Esophagus squamous epithelium (tissue), 5 donors: Measurements from ENCODE around the gene LSP1. TPM values are rescaled to one million over a fixed set of nuclear protein-coding genes. Genes with fewer than 3 reads are reported as not detected.

Source experiments
- DNase-seq: peaks from one replicate; lab custom pipeline; 2025; lab: John Stamatoyannopoulos, UW
- H3K27ac ChIP-seq, 4 donors: fragments of 200-600 bp; sonication (generic); one replicate each; pipeline ENCODE4 v1.5.1; 2016 to 2019; ENCODE audit warnings: mild to moderate bottlenecking in 1 of 4
- H3K27me3 ChIP-seq, 4 donors: fragments of 200-600 bp; sonication (generic); 1 replicate in 3 of 4; 2 replicates in 1 of 4; pipeline versions ENCODE4 v1.5.1 to v1.6.0; 2017 to 2021; ENCODE audit warnings: antibody characterized with exemption in 1 of 4
- H3K36me3 ChIP-seq, 3 donors: fragments of 200-600 bp; sonication (generic); one replicate each; pipeline ENCODE4 v1.5.1; 2016 to 2019
- H3K4me1 ChIP-seq, 3 donors: fragments of 200-600 bp; sonication (generic); one replicate each; pipeline ENCODE4 v1.5.1; 2017 to 2019
- H3K4me3 ChIP-seq, 4 donors: fragments of 200-600 bp; sonication (generic); 1 replicate in 3 of 4; 2 replicates in 1 of 4; pipeline ENCODE4 v1.5.1; 2016 to 2019; ENCODE audit warnings: mild to moderate bottlenecking in 2 of 4, moderate library complexity in 1 of 4
- H3K9me3 ChIP-seq, 3 donors: fragments of 200-600 bp; sonication (generic); one replicate each; pipeline ENCODE4 v1.5.1; 2016 to 2019
- POLR2A ChIP-seq, 4 donors: fragments of 450-650 bp; IDR thresholded peaks; one replicate each; pipeline ENCODE4 v1.6.1; 2017; ENCODE audit warnings: antibody characterized with exemption in 4 of 4, mild to moderate bottlenecking in 4 of 4, moderate library complexity in 3 of 4
- WGBS, 2 donors: methylation state at CpG; one replicate each; pipeline ENCODE4 v1.1.5; 2018; 5-methylcytosine and 5-hydroxymethylcytosine counted together
- intact Hi-C: fragments of 100-400 bp; cut with DNase I; formaldehyde crosslinking; loops from one replicate; pipeline ENCODE4 v1.15.0; 2022
- total RNA-seq, 4 donors: library from RNA; depleted of rRNA; stranded (reverse); fragments of >200 nt; gene quantifications; one replicate each; pipeline ENCODE4 v1.1.0, GENCODE V29; 2016
- TF ChIP-seq, protein P1 (sequence below), 6 experiments: fragments of 450-650 bp in 4 of 6; fragments of 200-600 bp in 2 of 6; sonication (generic) in 2 of 6; IDR thresholded peaks; one replicate each; pipeline ENCODE4 v1.5.1; 2016 to 2019; ENCODE audit warnings: antibody characterized with exemption in 6 of 6, mild to moderate bottlenecking in 4 of 6, moderate library complexity in 4 of 6
- donor health status: DM: yes; HTN: yes; CAD: no.

The LSP1 gene
- total RNA-seq, 4 donors from 2014 or later: 23.3 to 75.9 (median 46.4) TPM

DNA sequence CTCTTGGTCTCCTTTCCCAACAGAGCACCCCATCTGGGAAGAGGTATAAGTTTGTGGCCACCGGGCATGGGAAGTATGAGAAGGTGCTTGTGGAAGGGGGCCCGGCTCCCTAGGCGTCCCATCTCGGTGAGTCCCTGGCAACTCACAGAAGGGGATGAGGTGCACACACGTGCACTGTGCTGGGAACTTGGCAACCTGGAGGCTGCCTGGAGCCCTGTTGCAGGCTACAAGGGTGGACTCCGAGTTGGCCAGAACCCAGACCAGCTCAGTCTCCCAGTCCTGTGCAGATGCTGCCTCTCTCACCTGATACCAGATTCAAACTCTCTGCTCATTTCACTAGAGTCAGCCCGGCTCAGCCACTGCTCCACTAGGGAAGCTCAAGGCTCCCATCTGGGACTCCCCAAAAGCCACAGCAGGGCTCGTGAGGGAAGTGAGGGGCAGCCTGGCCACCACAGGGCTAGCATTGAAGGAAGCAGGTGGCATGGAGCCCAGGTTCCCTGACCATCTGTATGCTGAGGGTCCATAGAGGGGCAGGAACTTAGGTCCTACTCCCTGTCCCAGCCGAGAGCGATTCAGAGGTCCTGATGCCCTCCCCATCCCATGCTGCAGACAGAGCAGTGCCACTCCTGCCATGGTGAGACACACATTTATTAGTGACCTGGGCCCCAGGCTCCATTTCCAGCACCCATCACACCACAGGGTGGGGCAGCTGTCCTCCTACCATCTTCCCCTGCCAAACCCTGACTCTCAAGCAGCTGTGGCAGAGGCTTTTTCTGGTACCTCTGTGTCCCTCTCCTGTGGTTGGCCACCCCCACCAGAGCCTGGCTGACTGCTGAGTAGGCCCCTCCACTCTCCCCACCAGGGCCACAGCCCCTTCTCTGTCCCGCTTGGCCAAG lies 34.8 kb downstream of the LSP1 start:
- Histone ChIP-seq H3K27me3 (no peaks in the 10 kb centered on the region), H3K36me3 (peaks cover 0 to 70% (median 28%) of the 10 kb centered on the region in 3 donors), H3K4me1 (peaks cover 0 to 47% (median 20%) of the 10 kb centered on the region in 3 donors), H3K9me3 (no peaks in the 10 kb centered on the region), H3K27ac (peak overlapping the region in 3 of 4 donors; percentile 38 to 81 (median 59)), H3K4me3 (no peak overlapping the region)
- DNase-seq: no peak
- TF ChIP-seq, protein P1, sequence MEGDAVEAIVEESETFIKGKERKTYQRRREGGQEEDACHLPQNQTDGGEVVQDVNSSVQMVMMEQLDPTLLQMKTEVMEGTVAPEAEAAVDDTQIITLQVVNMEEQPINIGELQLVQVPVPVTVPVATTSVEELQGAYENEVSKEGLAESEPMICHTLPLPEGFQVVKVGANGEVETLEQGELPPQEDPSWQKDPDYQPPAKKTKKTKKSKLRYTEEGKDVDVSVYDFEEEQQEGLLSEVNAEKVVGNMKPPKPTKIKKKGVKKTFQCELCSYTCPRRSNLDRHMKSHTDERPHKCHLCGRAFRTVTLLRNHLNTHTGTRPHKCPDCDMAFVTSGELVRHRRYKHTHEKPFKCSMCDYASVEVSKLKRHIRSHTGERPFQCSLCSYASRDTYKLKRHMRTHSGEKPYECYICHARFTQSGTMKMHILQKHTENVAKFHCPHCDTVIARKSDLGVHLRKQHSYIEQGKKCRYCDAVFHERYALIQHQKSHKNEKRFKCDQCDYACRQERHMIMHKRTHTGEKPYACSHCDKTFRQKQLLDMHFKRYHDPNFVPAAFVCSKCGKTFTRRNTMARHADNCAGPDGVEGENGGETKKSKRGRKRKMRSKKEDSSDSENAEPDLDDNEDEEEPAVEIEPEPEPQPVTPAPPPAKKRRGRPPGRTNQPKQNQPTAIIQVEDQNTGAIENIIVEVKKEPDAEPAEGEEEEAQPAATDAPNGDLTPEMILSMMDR (IDR thresholded peaks at IDR 0.05): no peak
- TF ChIP-seq POLR2A (IDR thresholded peaks at IDR 0.05): no peak
- 86 to 90% methylated on average over 3 to 9 of the region's 11 CpGs for WGBS, 2 donors
- intact Hi-C loops: no loop called here

DNA sequence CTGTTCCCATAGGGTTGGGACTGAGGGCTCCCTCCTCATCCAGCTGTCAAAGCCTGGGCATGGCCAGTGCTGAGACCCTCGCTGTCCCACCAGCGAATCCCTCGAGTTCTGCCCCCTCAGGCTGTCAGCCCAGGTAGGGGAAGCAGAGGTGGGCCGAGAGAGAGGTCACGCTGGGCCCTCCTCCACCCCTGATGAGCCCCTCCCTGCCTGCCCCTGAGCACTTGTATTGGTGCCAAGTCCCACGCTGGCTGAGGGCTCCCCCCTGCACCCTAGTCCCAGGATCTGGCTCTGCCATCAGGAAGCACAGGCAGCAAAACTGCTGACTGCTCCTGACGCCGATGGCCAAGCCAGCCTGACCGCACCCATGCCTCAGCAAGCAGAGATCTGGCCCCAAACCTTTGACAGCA lies 35.5 kb downstream of the LSP1 start:
- WGBS, 2 donors: 35 to 60% methylated on average over 2 to 6 of the region's 9 CpGs
- Histone ChIP-seq H3K27ac (peak overlapping the region in 3 of 4 donors; percentile 38 to 81 (median 59)), H3K4me3 (no peak overlapping the region), H3K27me3 (no peaks in the 10 kb centered on the region), H3K9me3 (no peaks in the 10 kb centered on the region), H3K36me3 (peaks cover 0 to 63% (median 23%) of the 10 kb centered on the region in 3 donors), H3K4me1 (peaks cover 0 to 41% (median 20%) of the 10 kb centered on the region in 3 donors)
- DNase-seq: no peak
- TF ChIP-seq, protein P1 (IDR thresholded peaks at IDR 0.05): no peak
- TF ChIP-seq POLR2A (IDR thresholded peaks at IDR 0.05): no peak
- intact Hi-C loops: no loop called here

DNA sequence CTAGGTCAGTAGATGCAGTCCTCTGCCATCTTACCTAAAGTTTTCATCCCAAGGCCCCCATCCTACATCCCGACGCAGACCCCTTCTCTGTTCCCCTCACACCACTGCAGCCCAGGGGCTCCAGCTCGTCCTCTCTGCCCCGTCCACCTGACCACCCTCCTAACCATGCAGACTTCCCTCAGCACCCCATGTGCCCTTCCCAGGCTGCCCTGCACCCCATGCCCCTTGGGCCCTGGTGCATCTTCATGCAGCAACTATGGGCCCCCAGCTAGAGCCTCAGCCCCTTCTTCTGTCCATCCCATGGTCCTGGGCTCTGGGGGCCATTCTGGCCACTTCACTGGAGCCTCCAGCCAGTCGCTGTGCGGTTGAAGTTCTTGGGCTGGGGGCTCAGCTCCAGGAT lies 35.9 kb downstream of the LSP1 start:
- peaks cover 0 to 40% (median 20%) of the 10 kb centered on the region in 3 donors for H3K4me1 ChIP-seq
- DNase-seq: no peak
- H3K27ac ChIP-seq: peak overlapping the region in 3 of 4 donors; percentile 21 to 81 (median 59)
- H3K27me3 ChIP-seq: no peaks in the 10 kb centered on the region
- peaks cover 0 to 59% (median 18%) of the 10 kb centered on the region in 3 donors for H3K36me3 ChIP-seq
- TF ChIP-seq, protein P1 (IDR thresholded peaks at IDR 0.05): no peak
- no peak for TF ChIP-seq POLR2A (IDR thresholded peaks at IDR 0.05)
- no peaks in the 10 kb centered on the region for H3K9me3 ChIP-seq
- no peak overlapping the region for H3K4me3 ChIP-seq
- WGBS, 2 donors: 78 to 79% methylated on average over 4 of the region's 6 CpGs
- intact Hi-C loops: no loop called here

DNA sequence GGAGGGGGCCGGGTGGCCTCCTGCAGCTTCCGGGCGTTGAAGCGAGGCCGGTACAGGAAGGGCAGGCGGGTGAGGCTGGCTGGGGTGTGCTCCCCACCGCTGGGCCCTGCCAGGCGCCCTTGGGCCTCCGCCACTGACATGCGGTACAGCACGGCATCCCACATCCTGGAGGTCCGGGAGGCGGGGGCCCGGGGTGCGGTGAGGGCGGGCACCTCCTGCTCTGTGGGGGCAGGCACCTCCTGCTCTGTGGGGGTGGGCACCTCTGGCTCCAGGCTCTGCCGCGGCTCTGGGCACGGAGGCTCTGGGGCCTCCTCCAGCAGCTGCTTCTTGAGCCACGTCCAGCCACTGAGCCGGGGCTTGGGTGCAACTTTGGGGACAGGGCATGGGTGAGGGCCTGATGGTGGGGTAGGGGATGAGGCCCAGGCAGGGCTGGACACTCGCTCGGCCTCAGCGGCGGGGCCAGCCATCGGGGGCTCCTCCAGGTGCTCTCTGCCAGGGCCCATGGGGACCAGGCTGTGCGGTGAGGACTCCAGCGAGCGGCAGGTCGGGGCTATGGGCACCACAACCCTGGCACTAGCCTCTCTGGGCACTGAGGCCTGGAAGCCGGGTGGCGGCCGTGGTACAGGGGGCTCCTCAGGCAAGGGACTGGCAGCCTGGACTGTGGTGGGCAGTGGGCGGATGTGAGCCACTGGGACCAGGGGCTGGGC lies 36.5 kb downstream of the LSP1 start:
- 50% methylated on average over 2 of the region's 34 CpGs; no CpG with 5 or more reads in 1 of the 2 donors for WGBS, 2 donors
- TF ChIP-seq, protein P1 (IDR thresholded peaks at IDR 0.05): no peak
- no peak for TF ChIP-seq POLR2A (IDR thresholded peaks at IDR 0.05)
- intact Hi-C loops: no loop called here
- H3K9me3 ChIP-seq: no peaks in the 10 kb centered on the region
- peaks cover 0 to 40% (median 20%) of the 10 kb centered on the region in 3 donors for H3K4me1 ChIP-seq
- H3K27ac ChIP-seq: peak overlapping the region in 3 of 4 donors; percentile 21 to 81 (median 59)
- no peaks in the 10 kb centered on the region for H3K27me3 ChIP-seq
- H3K4me3 ChIP-seq: no peak overlapping the region
- no peak for DNase-seq
- peaks cover 0 to 53% (median 13%) of the 10 kb centered on the region in 3 donors for H3K36me3 ChIP-seq
